GM12875 (cell line): ENCODE results near the gene RBAK.

Experiments
- H3K4me3 ChIP-seq: one replicate; pipeline ENCODE4 v1.5.1; 2011; ENCODE audit warnings: low read depth, low read length, control low read depth
- CTCF ChIP-seq: IDR thresholded peaks from 2 replicates; pipeline ENCODE4 v1.5.1; 2011; ENCODE audit warnings: low read depth, mild to moderate bottlenecking, control low read depth, inconsistent platforms, low read length, moderate library complexity, borderline replicate concordance; ENCODE audit not compliant: insufficient read depth

The RBAK gene

DNA sequence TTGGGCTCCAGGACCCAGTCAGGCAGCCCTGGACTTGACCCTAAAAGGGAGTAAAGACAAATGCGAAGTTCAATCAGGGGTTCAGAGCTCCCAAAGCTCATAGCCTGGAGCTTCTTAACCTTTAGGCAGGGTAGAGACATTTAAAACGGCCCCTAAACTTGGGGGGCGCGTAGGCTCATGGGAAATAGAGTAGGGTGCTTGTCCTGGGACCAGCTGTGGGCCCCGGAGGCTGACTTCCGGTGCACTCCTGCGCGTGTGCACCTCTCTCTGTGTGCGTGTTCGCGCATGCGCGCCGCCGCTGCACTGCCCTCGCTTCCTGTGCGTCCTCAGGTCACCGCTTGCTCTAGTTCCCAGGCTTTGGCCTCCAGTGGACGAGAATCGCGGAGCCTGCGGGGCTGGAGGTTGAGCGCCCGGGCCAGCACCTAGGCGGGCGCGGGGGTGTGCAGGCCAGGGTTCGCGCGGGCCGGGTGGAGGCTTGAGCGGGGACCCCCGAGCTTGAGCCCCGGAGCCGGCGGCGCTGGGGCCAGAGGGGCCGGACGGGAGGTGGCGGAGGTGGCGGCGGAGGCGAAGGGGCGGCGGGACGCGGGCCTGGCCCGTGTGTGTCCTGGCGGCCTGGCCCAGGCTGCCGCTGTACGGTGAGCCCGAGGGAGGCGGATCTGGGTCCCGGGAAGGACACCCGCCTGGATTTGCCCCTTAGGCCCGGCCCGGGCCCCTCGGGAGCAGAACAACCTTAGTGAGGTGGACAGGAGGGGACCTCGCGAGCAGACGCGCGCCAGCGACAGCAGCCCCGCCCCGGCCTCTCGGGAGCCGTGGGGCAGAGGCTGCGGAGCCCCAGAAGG is at the start of gene RBAK:
TSS of gene RBAK (plus strand) at position 303 of the 839 bp plus-strand sequence. CDS start 2,217 bp downstream, outside the sequence.
- peak within 1 kb of the TSS; percentile 85 for H3K4me3 ChIP-seq
- no peak for TF ChIP-seq CTCF

GRCh38 chr7:4996696-4997222 is 48.9 kb upstream of the RBAK start:
- no peak for TF ChIP-seq CTCF
- H3K4me3 ChIP-seq = no peak overlapping the region

DNA sequence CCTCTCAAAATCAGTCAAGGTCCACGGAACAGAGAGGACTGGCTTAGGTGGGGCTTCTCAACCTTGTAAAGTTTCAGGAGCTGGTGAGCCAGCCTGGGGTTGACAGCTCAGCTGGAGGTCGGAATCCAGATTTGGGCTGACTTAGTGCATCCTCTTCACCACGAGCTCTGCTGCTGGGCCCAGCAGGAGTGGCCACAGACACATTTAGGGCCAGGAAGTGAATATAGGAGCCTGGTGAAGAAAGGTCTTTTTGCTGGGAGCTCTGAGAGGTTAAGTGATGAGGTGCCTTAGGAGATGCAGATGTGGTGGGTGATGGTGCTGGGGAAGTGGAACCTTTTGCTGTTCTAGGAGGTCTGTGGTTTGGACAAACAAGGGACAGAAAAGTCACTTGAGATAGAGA is 47.4 kb upstream of the RBAK start:
- no peak for TF ChIP-seq CTCF
- no peak overlapping the region for H3K4me3 ChIP-seq

GRCh38 chr7:4998910-4999309 is 46.8 kb upstream of the RBAK start:
- no peak overlapping the region for H3K4me3 ChIP-seq
- no peak for TF ChIP-seq CTCF

DNA sequence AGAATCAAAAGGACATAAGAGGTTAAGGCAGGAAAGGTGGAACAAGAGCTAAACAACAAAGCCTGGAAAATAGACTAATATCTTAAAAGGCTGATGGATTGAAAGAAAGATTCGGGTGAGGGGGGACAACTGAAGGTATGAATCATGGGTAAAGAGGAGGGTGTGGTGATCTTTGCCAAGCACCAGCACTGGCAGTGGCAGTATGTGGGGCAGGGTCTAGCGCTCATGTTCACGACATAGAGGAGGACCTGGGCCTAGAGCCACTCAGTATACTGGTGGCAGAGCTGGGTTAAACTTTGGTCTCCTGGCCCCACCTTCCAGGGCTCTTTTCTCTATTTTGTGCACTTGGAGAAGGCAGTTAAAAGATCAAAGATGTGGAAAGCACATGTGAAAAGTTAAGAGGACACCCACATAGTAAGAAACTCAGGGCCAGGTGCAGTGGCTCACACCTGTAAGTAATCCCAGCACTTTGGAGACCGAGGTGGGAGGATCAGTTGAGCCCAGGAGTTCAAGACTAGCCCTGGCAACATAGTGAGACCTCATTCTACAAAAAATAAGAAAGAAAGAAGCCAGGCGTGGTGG is 46.2 kb upstream of the RBAK start:
- TF ChIP-seq CTCF = no peak
- no peak overlapping the region for H3K4me3 ChIP-seq

DNA sequence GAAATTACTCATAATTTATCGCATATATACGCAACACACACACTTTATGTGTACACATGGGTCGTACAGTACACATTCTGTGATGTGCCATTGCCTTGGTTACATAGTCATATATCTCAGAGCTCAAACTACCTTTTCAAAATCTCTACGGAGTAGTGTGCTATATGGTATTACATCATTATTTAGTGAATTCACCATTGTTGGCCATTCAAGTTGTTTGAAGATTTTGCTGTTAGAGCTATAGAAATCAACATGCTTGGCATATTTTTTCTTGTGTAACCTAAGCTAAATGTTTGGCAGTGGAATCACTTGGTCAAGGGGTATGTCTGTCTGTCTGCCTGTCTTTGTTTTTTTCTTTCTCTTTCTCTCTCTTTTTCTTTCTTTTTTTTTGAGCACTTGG is 44.7 kb upstream of the RBAK start:
- no peak overlapping the region for H3K4me3 ChIP-seq
- TF ChIP-seq CTCF = no peak
